ENCODE measurements around the gene YIF1A.
"Not testable (repeated sequence)": the region's sequence is repeated elsewhere in the genome, so short reads cannot be mapped to it uniquely, and the experiment has no call there.

The YIF1A gene

GRCh38 chr11:66284526-66285078, 4.3 kb downstream of the YIF1A start:
- no peak for DNase-seq

GRCh38 chr11:66283461-66284105, 5.4 kb downstream of the YIF1A start:
- no peak for DNase-seq

GRCh38 chr11:66282468-66283455, 6.2 kb downstream of the YIF1A start:
- DNase-seq: peak; percentile 99

- DNase-seq: no peak
Observed at GRCh38 chr11:66281776-66282467, 7.0 kb downstream of the YIF1A start.

- DNase-seq: no peak
Observed at GRCh38 chr11:66281001-66281400, 7.9 kb downstream of the YIF1A start.

GRCh38 chr11:66280428-66280827, 8.5 kb downstream of the YIF1A start:
- DNase-seq: no peak

- DNase-seq: no peak
Observed at GRCh38 chr11:66279092-66279734, 9.7 kb downstream of the YIF1A start.

GRCh38 chr11:66278363-66279091, 10.4 kb downstream of the YIF1A start:
- DNase-seq: no peak

GRCh38 chr11:66277471-66278362, 11.2 kb downstream of the YIF1A start, which contains the start of gene CNIH2:
Gene CNIH2, plus strand, starts transcription at chr11:66278175. Its CDS starts 282 bp downstream, at chr11:66278457.
- peak; percentile 61 for DNase-seq

- not testable (repeated sequence) for DNase-seq
Observed at GRCh38 chr11:66277064-66277463, 11.9 kb downstream of the YIF1A start.

GRCh38 chr11:66276619-66277018, 12.3 kb downstream of the YIF1A start:
- DNase-seq: not testable (repeated sequence)

- no peak for DNase-seq
Observed at GRCh38 chr11:66275984-66276612, 12.8 kb downstream of the YIF1A start.

GRCh38 chr11:66275396-66275795, 13.5 kb downstream of the YIF1A start:
- no peak for DNase-seq

- DNase-seq: no peak
Observed at GRCh38 chr11:66274219-66274618, 14.7 kb downstream of the YIF1A start.

GRCh38 chr11:66272596-66272995, 16.3 kb downstream of the YIF1A start:
- no peak for DNase-seq

GRCh38 chr11:66271816-66272215, 17.1 kb downstream of the YIF1A start:
- DNase-seq: no peak

- DNase-seq: no peak
Observed at GRCh38 chr11:66268952-66269905, 19.7 kb downstream of the YIF1A start.

- peak; percentile 100 for DNase-seq
Observed at GRCh38 chr11:66268244-66268951, 20.5 kb downstream of the YIF1A start, which contains the start of gene RAB1B. Gene RAB1B, plus strand, starts transcription at chr11:66268639. Its CDS starts 41 bp downstream, at chr11:66268680.
